Skeletal muscle tissue (tissue), 4 donors: Measurements from ENCODE around the gene FHOD3. TPM values are rescaled to one million over a fixed set of nuclear protein-coding genes. Genes with fewer than 3 reads are reported as not detected.
"Not testable (repeated sequence)": the region's sequence is repeated elsewhere in the genome, so short reads cannot be mapped to it uniquely, and the experiment has no call there.

Experiments
- H3K27ac ChIP-seq: one replicate; pipeline ENCODE4 v1.7.0; 2013; ENCODE audit warnings: mild to moderate bottlenecking, low read depth, low read length, inconsistent platforms
- H3K27me3 ChIP-seq, 3 donors: one replicate each; pipeline ENCODE4 v1.7.0; 2013; ENCODE audit warnings: low read length in 3 of 3; ENCODE audit not compliant: control insufficient read depth in 3 of 3, insufficient read depth in 3 of 3
- H3K36me3 ChIP-seq, 3 donors: one replicate each; pipeline ENCODE4 v1.7.0; 2013; ENCODE audit warnings: low read length in 3 of 3; ENCODE audit not compliant: control insufficient read depth in 3 of 3, insufficient read depth in 3 of 3
- H3K4me1 ChIP-seq, 3 donors: one replicate each; pipeline ENCODE4 v1.7.0; 2013; ENCODE audit warnings: low read length in 3 of 3, mild to moderate bottlenecking in 3 of 3; ENCODE audit not compliant: control insufficient read depth in 3 of 3, insufficient read depth in 3 of 3
- H3K4me3 ChIP-seq, 3 donors: one replicate each; pipeline ENCODE4 v1.7.0; 2013; ENCODE audit warnings: low read length in 3 of 3
- H3K9ac ChIP-seq, 3 donors: one replicate each; pipeline ENCODE4 v1.7.0; 2013; ENCODE audit warnings: low read length in 3 of 3, mild to moderate bottlenecking in 3 of 3, moderate library complexity in 2 of 3, low read depth in 1 of 3
- H3K9me3 ChIP-seq, 3 donors: one replicate each; pipeline ENCODE4 v1.7.0; 2013; ENCODE audit warnings: low read length in 3 of 3; ENCODE audit not compliant: control insufficient read depth in 3 of 3
- total RNA-seq: library from RNA; depleted of rRNA; stranded (reverse); fragments of >200 nt; gene quantifications from one replicate; pipeline ENCODE4 v1.2.3, GENCODE V29; 2014
- donor health status: Osteomylitis.

FHOD3 gene
- total RNA-seq, 1 donor from 2014 or later = 15.7 TPM

DNA sequence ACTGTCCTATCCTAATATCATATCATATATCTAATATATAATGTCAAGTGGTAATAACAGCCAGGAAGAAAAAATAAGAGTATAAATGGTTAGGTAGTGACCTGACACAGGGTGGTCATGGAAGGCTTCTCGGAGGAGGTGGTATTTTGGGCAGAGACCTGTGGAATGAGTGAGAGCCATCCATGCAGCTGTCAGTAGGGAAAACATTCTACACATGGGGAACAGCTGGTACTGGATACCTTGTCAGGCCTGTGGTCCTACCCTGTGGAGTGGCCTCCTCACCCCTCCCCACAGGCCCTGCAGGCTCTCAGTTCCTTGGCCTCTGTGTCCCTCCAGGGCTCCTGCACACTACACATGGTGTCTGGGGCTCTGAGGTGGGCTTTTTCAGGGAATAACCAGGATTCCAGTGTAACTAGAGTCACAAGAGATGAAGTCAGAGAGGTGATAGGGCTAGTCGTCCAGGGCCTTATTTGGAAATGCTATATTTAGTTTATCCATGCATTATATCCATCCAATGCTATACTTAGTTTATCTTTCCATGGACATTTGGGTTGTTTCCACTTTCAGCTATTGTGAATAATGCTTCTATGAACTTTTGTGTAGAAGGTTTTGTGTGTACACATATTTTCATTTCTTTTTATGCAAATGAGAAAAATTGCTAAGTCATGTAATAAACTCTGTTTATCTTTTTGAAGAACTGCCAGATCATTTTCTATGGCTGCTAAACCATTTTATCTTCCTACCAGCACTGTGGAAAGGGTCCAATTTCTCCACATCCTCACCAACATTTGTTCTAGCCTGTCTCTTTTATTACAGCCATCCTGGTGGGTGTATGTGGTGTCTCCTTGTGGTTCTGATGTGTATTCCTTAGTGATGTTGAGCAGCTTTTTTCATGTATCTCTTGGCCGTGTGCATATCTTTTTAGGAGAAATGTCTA is 455.7 kb downstream of the FHOD3 start:
- no peaks in the 10 kb centered on the region for H3K27me3 ChIP-seq
- no peak overlapping the region for H3K27ac ChIP-seq
- H3K4me1 ChIP-seq = peaks cover 2 to 11% (median 3%) of the 10 kb centered on the region in 3 donors
- no peaks in the 10 kb centered on the region for H3K36me3 ChIP-seq
- no peak overlapping the region for H3K4me3 ChIP-seq
- no peak overlapping the region for H3K9ac ChIP-seq
- H3K9me3 ChIP-seq = no peaks in the 10 kb centered on the region

- Histone ChIP-seq H3K4me3 (no peak overlapping the region), H3K4me1 (peaks cover 2 to 11% (median 3%) of the 10 kb centered on the region in 3 donors), H3K36me3 (peaks cover under 1 to 6% (median 2%) of the 10 kb centered on the region in 3 donors), H3K27ac (no peak overlapping the region), H3K9me3 (no peaks in the 10 kb centered on the region), H3K9ac (no peak overlapping the region), H3K27me3 (no peaks in the 10 kb centered on the region)
Measured at GRCh38 chr18:36756242-36756641, 458.7 kb downstream of the FHOD3 start.

- peaks cover 4 to 11% (median 5%) of the 10 kb centered on the region in 3 donors for H3K36me3 ChIP-seq
- peaks cover 2 to 11% (median 3%) of the 10 kb centered on the region in 3 donors for H3K4me1 ChIP-seq
- H3K9me3 ChIP-seq = no peaks in the 10 kb centered on the region
- no peak overlapping the region for H3K27ac ChIP-seq
- H3K9ac ChIP-seq = no peak overlapping the region
- no peaks in the 10 kb centered on the region for H3K27me3 ChIP-seq
- no peak overlapping the region for H3K4me3 ChIP-seq
Measured at GRCh38 chr18:36757081-36757480, 459.6 kb downstream of the FHOD3 start.

DNA sequence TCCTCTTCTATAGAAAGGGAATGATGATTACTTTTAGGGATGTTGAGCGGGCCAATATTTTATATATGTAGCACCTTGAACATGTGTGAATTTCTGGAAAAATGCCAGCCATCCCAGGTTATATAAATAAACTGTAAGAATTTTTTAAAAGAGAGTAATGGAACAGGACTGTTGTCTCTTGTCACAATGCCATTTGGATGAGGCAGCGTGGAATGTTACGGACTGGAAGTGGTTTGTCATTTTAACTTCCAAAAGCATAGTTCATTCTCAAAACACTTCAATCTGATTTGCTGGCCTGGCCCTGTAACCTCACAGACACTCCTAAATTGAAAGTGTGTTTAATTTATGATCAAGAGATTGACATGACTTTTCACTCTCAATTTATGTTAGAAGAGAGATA is 460.5 kb downstream of the FHOD3 start:
- no peak overlapping the region for H3K9ac ChIP-seq
- no peaks in the 10 kb centered on the region for H3K9me3 ChIP-seq

DNA sequence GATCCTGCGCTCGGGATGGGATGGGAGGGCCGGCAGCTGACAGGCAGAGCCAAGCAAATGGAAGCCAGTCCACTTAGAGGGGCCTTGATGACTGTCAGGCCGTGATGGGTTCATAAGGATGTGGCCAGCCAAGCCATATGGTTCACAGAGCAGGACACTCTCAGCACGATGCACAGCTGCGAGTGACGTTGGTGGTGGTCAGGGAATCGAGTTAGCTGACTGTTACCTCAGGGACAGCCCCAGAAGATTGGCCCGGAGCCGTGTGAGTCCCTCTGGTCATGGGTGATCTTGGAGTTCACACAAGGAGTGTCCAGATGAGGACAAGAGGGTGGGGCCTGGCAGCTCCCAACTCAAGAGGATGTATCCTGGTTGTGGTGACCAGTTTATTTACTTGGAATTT is 461.1 kb downstream of the FHOD3 start:
- Histone ChIP-seq H3K9ac (no peak overlapping the region), H3K36me3 (peaks cover 4 to 11% (median 5%) of the 10 kb centered on the region in 3 donors), H3K4me1 (peaks cover 0 to 4% (median 2%) of the 10 kb centered on the region in 3 donors), H3K27me3 (no peaks in the 10 kb centered on the region), H3K9me3 (no peaks in the 10 kb centered on the region), H3K27ac (no peak overlapping the region), H3K4me3 (no peak overlapping the region)

More for the DNA sequence above, 460.5 kb downstream of the FHOD3 start:
- Histone ChIP-seq H3K4me3 (no peak overlapping the region), H3K27ac (no peak overlapping the region), H3K36me3 (peaks cover 4 to 11% (median 5%) of the 10 kb centered on the region in 3 donors), H3K4me1 (peaks cover 2 to 9% (median 2%) of the 10 kb centered on the region in 3 donors), H3K27me3 (no peaks in the 10 kb centered on the region)

DNA sequence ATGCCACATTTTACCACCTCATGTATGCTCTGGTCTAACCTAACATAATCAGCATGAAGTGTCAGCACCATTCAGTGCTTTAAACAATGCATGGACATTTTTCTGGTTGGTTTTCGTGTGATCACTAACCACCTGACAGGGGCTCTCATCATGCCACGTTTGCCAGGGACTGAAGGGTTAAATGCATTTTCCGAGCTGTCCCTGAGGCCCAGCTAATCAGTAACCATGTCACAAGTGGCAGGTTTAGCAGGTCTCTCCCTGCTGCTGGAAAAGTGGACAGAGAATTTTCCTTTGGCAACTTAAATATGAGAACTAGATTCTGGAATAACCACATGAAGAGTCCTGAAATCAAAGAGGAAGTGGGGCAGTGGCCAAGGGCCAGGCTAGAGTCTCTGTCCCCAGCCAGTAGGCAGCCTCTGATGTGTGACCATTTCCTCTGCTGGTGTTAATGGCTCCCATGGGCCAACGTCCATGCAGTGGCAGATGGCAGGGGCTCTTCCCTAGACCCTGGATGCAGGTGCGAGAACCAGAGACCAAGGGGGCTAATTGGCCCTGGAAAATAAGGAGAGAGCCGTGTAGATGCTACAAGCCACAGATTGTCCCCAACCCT is 461.8 kb downstream of the FHOD3 start:
- Histone ChIP-seq H3K36me3 (peaks cover 4 to 11% (median 5%) of the 10 kb centered on the region in 3 donors), H3K9ac (no peak overlapping the region), H3K27me3 (no peaks in the 10 kb centered on the region), H3K9me3 (no peaks in the 10 kb centered on the region), H3K27ac (no peak overlapping the region), H3K4me1 (peaks cover 0 to 4% (median 2%) of the 10 kb centered on the region in 3 donors), H3K4me3 (no peak overlapping the region)

DNA sequence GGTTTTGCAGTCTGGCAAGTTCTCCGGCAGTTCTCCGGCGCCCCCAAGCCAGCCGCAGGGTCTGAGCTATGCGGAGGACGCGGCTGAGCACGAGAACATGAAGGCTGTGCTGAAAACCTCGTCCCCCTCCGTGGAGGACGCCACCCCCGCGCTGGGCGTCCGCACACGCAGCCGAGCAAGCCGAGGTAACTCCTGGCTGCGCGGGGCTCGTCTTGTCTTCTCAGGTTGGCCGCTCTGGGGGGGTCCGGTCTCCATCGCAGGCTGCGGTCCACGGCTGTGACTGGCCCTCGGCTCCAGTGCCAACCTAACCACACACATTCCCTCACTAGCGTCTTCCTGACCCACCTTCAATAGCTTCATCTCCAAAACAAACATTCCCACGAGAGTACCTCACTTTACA is 463.1 kb downstream of the FHOD3 start:
- Histone ChIP-seq H3K4me1 (peaks cover 0 to 4% (median 2%) of the 10 kb centered on the region in 3 donors), H3K36me3 (peaks cover 4 to 11% (median 5%) of the 10 kb centered on the region in 3 donors), H3K27ac (no peak overlapping the region), H3K9ac (no peak overlapping the region), H3K27me3 (no peaks in the 10 kb centered on the region), H3K9me3 (no peaks in the 10 kb centered on the region), H3K4me3 (no peak overlapping the region)

DNA sequence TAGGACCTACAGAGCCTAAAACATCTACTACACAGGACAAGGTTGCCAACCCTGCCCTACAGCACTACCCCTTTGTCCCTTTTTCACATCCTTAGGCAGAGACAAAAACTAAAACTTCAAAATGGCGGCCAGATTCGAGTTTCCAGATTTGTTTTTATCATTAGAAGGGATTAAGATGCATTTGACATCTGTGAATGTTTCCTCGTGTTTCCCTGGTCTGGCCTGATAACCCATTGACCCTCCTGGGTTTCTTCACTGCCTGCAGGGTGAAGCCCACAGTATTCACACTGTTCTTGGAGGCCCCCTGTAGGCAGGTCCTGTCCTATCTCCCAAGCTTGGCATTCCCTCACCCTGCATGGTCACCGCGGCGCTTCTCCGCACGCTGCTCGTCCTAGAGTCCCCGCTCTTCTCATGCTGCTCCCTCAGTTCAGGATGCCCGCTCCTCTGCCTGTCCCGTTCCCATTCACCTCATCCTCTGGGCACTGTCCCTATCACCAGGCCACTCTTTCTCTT is 463.7 kb downstream of the FHOD3 start:
- Histone ChIP-seq H3K27ac (no peak overlapping the region), H3K4me1 (peaks cover 0 to 2% (median under 1%) of the 10 kb centered on the region in 3 donors), H3K36me3 (peaks cover 4 to 11% (median 5%) of the 10 kb centered on the region in 3 donors), H3K27me3 (no peaks in the 10 kb centered on the region), H3K4me3 (no peak overlapping the region), H3K9me3 (no peaks in the 10 kb centered on the region), H3K9ac (no peak overlapping the region)

- Histone ChIP-seq H3K9me3 (no peaks in the 10 kb centered on the region), H3K4me1 (no peaks in the 10 kb centered on the region), H3K27ac (no peak overlapping the region), H3K27me3 (no peaks in the 10 kb centered on the region), H3K4me3 (no peak overlapping the region), H3K36me3 (peaks cover 4 to 11% (median 5%) of the 10 kb centered on the region in 3 donors), H3K9ac (no peak overlapping the region)
Measured at GRCh38 chr18:36762074-36762473, 464.6 kb downstream of the FHOD3 start.

DNA sequence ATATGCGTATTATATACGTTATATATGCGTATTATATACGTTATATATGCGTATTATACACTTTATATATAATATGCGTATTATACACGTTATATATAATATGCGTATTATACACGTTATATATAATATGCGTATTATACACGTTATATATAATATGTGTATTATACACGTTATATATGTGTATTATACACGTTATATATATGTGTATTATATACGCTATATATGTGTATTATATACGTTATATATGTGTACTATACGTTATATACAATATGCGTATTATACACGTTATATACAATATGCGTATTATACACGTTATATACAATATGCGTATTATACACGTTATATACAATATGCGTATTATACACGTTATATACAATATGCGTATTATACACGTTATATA is 465.5 kb downstream of the FHOD3 start:
- H3K27me3 ChIP-seq, H3K4me1 ChIP-seq, H3K27ac ChIP-seq, H3K4me3 ChIP-seq, H3K9me3 ChIP-seq, H3K9ac ChIP-seq: not testable (repeated sequence)
- H3K36me3 ChIP-seq = peaks cover 4 to 11% (median 5%) of the 10 kb centered on the region in 3 donors
